GM19372 (cell line): ENCODE data around the gene SMIM10L2A.
"Not testable (repeated sequence)": the region's sequence is repeated elsewhere in the genome, so short reads cannot be mapped to it uniquely, and the experiment has no call there.

Source experiments
- ATAC-seq: cut with Tn5 transposase; IDR thresholded peaks from one replicate; pipeline ENCODE4 v1.9.1; 2021; ENCODE audit warnings: mild to moderate bottlenecking, low read depth, moderate library complexity; ENCODE audit not compliant: unreplicated experiment

SMIM10L2A gene

DNA sequence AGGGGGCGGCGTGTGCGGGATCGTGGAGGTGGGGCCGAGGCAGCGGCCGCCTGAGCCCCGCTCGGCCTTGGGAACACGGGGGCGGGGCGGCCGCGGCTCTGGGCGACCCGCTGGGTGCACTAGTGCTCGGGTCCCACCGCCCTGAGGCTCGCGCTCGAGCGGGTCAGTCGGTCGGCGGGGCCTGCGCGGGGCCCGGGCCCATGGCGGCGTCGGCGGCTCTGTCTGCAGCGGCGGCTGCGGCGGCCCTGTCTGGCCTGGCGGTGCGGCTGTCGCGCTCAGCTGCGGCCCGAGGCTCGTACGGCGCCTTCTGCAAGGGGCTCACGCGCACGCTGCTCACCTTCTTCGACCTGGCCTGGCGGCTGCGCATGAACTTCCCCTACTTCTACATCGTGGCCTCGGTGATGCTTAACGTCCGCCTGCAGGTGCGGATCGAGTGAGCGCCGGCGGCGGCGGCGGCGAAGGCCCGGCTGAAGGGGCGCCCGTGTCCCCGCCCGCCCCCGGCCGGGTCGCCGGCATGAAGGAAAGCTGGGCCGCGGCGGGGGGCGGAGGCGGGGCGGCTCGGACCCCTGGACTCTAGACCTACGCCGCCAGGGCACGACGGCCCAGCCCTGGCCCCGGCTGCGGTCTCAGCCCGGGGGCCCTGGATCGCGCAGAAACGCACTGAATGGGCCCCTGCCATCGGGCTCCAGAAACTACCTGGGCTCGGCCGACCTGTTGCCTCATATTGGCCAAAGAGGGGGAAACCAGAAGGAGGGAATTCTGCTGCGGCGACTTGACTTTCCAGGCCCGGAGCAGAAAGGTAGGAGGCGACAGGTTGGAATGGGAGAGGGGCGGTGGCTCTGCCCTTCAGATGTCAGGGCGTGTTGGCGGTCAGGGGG is at the start of gene SMIM10L2A:
SMIM10L2A (plus strand) TSS at position 13 of the 878 bp plus-strand sequence; CDS start at position 201, 188 bp downstream.
- ATAC-seq = peak; percentile 56

DNA sequence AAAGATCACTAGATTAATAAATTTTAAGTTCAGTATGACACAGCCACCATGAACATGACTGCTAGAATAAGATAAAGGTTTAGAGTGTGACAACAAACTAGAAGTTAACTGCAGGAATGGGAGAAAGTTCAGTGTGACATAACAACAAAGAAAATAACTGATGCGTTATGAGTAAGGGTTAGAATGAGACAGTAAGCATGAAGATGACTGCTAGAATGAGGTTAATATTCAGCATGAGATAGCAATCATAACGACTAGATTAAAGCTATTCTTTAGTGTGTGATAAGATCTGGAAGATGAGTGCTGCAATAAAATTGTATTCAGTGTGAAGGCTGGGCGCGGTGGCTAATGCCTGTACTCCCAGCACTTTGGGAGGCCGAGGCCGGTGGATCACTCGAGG is 48.4 kb upstream of the SMIM10L2A start:
- ATAC-seq = no peak

DNA sequence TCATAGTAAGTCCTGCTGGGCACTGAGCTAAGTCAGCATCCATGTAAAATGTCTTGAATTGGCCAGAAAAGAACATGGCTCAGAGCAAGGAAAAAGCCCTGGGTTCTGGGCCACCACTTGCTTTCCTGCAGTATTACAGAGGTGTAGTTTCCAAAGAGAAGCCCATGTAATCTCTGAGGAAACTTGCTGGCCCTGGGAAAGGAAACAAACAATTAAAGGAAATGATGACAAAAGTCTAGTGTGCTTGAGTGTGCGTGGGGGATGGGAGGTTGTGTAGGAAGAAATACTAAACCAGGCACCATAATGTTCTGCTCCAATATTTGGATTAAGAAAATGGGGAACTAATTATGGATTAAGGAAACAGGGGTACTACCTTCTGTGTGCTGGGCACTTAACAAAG is 39.5 kb upstream of the SMIM10L2A start:
- ATAC-seq = no peak

DNA sequence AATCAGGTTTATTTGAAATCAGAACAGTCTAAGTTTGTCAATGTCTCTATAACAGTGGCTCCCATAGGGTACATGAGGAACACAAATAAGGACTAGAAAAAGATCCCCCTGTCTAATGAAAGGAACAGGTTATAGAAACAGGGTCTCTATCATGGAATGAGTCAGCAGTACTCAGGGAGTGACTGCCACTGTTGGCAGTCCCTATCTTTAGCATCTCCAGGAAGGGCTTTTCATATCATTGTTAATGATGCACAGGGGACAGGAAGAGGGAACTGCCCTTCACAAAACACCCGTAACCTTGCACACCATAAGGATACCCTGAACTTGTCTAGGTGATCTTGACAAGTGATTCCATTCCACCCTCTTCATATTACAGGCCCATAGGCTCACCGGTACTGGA is 38.5 kb upstream of the SMIM10L2A start:
- no peak for ATAC-seq

DNA sequence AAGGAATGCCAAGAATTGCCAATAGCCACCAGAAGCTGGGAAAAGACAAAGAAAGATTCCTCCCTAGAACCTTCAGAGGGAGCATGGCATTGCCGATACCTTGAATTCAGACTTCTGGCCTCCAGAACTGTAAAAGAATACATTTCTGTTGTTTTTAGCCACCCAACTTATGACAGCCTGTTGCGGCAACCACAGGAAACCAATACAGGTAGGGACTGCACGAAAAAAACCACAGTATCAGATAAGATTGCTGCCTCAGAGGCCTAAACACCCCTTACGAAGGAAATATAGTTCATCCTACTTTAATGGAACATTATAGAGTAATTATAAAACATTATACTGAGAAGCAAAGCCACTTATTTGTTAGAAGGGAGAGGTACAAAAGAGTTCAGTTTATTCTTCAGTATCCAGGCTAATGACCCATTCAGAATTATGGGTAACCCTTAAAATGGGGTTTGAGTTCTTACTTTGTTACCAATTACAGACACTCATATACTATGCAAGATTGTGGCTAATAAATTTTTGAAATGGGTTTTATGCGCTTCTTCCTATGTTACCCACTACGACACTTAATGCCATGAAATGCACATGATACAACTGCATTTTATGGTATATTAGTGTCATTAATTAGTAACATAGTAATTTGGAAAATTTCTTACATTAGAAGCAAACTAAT is 37.4 kb upstream of the SMIM10L2A start:
- no peak for ATAC-seq

DNA sequence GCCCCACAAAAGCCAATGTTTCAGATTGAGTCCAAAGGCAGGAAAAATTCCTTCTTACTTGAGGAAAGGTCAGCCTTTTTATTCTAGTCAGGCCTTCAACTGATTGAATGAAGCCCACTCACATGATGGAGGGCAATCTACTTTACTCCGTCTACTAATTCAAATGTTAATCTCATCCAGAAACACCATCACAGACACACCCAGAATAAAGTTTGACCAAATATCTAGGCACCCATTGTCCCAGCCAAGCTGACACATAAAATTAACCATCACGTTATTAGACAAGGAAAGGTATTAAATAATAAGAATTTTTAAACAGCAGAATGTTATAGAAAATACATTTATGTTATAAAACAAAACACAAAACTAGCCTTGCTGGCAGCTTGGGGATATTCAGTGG is 32.9 kb upstream of the SMIM10L2A start:
- no peak for ATAC-seq

DNA sequence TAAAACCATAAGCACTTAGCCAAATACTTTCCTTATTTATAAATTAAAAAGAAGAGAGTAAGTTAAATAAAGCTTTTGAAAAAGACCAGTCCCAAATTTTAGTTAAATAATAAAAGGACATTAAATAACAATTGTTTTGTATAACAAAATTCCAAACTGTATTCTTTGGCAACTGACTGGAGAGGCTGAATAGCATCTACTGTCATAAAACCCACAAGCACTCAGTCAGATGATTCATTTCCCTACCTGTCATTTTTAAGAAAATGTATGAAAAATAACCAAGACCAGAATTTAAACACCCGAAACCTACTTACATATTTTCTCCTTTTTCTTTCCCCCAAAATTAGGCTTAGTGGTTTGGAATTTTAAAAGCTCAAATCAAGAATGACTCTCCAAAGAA is 32.5 kb upstream of the SMIM10L2A start:
- no peak for ATAC-seq

DNA sequence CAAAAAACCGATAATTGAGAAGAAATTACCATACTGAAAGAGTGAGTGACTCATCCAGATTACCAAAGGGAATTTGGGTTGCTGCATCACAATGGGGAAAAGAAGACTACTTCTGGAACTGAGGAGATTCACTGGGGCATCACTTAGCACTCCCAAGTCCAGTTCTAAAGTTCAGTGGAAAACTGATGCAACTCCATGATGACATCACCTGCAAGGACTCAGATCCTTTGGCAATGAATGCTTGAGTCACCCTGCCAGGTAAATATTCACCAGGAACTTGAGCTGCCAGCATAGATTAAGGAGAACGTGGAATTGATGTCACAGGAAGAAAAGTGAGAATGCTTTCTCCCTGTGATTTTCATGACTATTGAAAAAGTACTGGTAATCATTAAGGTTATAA is 32.0 kb upstream of the SMIM10L2A start:
- no peak for ATAC-seq

DNA sequence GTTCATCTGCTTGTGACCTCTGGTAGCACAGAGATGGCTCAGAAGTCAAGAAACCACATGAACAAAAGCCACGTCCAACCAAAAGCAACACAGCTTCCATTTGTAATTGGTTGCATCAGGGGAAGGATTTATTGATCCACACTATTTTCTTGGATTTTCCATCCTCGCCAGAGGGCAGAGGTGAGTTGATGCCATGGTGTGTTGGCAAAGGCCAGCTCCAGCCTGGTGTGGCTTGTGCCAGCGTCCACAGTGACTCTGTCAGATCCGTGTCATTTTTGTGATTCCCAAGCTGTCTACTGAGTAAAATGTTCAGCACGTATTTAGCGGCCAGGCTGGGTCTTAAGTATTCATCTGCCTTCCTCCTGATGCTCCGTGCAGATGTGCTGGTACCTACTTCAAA is 30.0 kb upstream of the SMIM10L2A start:
- no peak for ATAC-seq

DNA sequence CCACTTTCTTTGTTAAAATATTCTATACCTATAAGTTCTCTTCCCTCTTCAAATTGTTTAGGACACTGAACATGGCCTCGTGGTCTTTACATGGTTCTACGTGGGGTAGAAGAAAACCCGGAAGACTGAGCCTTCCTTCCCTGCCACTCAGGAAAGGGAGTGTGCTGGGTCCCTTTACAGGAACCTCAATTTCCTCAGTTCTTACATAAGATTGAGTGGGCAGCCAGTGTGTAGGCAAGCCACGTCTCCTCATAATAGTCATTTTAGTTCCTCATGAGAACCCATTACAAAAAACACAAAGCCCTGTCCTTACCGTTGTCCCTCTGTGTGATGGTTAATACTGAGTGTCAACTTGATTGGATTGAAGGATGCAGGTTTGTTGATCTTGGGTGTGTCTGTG is 28.7 kb upstream of the SMIM10L2A start:
- ATAC-seq = no peak

DNA sequence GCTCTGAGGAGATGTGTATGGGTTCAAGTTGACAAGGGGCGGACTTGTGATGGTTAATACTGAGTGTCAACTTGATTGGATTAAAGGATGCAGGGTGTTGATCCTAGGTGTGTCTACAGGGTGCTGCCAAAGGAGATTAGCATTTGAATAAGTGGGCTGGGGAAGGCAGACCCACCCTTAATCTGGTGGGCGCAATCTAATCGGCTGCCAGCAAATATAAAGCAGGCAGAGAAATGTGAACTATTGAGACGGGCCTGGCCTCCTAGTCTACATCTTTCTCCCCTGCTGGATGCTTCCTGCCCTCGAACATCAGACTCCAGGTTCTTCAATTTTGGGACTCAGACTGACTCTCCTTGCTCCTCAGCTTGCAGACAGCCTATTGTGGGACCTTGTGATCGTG is 26.7 kb upstream of the SMIM10L2A start:
- no peak for ATAC-seq

DNA sequence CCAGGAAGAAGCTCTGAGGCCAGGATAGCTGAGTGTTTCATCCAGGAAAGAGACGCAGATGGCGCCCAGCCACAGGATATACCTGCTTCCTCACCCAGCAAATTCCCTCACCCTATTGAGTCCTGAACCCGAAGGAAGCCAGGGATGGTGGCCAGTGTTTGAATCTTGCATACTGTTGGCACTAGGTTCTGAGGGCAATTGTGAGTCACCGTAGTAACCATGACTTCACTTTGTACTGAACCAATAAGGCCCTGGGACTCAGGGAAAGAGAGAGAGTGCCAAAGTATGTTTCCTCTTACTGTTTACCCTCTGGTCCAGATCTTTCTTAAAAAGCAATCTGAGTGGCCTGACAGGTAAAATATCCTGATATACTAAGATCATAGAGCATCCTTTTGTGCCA is 25.6 kb upstream of the SMIM10L2A start:
- ATAC-seq = no peak

DNA sequence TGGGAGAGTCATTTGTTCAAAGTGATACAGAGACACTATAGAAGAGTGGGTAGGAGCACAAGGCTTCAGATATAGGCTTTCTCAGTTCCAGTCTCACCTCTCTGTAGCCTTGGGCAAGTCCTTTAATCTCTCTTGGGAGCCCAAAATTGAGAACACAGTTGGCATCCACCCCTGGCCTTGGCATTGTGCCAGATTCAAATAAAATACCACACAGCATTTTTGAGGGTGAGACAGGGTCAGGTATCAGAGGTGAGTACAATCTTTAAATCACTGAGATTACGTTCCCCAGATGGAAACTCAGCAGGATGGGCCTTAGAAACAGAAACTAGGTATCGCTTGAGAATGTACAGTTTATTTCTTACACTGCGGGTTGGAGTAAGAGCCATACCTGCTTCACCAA is 25.2 kb upstream of the SMIM10L2A start:
- ATAC-seq = no peak

DNA sequence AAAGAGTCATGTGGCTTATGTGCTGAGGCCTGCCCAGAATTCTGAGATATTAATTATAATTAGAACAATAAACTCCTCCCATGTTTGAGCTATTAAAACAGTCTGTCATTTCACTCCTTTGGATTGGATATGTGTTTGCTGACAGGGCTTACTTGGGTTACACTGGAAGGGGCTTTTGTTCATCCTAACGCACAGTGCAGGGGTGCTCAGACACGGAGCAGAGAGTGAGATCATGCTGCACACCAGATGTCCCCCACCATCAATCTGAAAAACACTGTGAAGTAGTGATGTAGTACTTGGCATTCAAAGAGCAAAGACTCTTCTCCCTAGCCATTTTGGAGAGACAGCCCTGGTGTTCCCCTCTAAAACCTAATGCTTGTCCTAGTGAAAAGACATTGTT is 24.1 kb upstream of the SMIM10L2A start:
- ATAC-seq = no peak

DNA sequence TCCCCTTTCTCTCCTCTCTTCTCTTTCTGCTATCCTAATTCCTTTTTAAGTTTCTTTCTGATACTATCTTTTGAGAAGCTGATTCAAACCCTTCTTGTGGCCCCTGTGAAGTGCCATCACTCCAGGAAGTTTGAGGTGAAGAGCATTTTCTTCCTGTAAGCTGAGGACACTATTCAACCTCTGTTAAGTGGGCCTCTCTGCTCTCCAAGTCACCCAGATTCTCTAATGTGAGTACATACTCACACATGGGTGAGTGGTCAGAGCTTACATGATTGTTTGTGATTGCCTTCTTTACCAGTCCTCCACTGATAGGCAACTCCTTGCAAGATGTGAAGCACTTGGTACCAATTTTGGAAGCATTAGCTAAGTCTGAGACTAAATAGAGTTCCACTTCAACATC is 18.4 kb upstream of the SMIM10L2A start:
- no peak for ATAC-seq

DNA sequence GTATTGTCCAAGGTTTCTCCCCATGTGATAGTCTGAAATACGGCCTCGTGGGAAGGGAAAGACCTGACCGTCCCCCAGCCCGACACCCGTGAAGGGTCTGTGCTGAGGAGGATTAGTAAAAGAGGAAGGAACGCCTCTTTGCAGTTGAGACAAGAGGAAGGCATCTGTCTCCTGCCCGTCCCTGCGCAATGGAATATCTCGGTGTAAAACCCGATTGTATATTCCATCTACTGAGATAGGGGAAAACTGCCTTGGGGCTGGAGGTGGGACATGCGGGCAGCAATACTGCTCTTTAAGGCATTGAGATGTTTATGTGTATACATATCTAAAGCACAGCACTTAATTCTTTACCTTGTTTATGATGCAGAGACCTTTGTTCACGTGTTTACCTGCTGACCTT is 15.3 kb upstream of the SMIM10L2A start:
- not testable (repeated sequence) for ATAC-seq

DNA sequence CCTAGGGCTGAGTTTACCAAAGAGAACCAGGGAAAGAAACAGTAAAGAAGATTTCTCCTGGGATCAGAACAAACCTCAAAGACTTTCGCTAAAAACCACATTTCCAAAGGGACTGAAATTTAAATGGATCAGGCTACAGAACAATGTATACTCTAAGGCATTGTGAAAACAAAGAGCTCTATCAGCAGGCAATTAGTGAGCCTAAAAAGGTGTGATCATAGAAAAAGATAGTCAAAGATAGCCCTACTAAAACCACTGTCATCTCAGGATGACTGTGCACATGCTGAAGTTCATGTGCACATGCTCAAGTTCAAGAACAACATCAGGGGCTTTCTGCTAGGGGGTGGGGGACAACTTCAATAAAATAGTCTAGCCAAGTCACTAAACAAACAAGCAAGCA is 12.9 kb upstream of the SMIM10L2A start:
- no peak for ATAC-seq

DNA sequence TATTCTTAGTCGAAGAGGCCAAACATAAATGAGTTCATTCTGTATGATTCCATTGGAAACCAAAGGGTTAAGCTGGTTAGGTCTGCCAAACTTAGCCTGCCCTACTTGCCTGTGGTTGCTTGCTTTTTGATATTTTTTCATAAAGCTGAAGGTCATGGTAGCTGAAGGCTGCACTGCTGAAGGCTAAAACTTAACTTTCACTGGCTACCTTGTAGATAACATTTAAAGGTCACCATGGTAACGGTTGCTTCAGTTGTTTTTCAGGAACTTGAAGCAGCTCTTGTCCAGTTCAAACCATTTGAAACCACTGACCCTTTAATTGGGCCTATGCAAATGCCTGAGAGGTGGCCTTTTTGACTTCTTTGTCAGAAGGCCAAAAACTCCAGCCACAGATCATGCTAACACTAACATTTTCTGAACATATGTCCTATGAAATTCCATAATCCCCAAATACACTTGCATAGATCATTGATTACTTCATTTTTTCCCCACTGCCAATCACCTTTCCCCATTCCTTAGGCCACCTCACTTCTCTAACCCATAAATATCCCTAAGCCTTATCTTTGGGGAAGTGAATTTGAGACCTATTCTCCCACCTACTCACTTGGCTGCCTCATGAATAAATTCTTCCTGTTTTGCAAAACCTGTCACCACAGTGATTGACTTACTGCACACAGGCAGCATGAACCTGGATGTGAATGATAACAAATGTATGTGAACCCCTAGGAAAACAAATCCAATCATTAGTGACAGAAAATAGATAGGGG is 10.7 kb upstream of the SMIM10L2A start:
- ATAC-seq = no peak

DNA sequence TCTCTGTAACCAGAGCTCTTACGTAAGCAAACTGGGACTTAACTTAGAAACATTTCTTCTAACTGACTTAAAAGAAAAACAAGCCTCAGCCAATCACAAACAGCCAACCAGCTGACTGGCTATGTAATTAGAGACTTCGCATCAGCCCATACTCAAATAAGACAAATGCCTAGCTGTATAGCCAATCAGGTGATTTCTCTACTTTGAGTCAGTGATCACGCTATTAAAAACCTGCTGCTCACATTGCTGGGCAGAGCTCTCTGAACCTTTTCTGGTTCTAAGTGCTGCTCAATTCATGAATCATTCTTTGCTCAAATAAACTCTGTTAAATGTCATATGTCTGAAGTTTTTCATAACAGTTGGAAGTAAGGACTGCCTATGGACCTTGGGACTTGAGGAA is 9.9 kb upstream of the SMIM10L2A start:
- ATAC-seq = no peak

DNA sequence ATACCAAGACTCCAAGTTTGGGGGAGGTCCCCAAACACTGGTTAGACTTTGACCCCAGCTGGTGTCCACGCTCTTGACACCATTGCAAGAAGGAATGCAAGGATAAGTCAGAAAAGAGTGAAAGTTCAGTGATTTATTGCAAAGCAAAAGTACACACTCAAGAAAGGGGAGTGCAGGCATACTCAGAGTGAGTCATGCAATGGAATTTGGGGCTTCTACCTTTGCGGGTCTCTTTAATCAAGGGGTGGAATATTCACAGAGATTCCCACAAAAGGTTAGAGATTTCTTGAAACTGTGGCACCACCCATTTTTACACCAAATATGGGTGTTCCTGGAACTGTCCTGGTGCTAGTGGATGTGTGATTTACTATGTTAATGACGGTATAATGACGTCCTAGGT is 5.2 kb upstream of the SMIM10L2A start:
- ATAC-seq = no peak

DNA sequence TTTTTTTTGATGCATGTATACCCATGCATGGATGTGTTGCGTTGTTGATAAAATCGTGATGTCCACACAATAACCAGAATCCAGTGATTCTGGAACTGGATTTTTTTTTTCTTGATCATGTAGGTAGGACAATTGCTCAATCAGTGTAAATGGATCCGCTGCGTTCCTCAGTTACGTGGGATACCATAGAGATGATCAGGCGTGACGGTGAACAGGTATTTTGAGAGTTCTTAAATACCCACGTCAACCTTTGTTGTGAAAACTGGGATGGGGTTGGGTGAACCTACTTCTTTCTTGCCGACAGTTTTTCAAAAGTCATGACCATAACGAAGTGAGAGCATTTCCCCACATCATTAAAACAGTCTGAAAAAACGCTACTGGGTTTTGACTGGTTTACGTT is 913 bp upstream of the SMIM10L2A start:
- no peak for ATAC-seq
